ENCODE data around the gene MXRA8. TPM values are rescaled to one million over a fixed set of nuclear protein-coding genes. Genes with fewer than 3 reads are reported as not detected.
A peak's percentile ranks its signal among the peaks of the same experiment; 100 is the strongest.

The MXRA8 gene
- total RNA-seq, 1 donor from 2014 or later = 60.0 TPM

DNA sequence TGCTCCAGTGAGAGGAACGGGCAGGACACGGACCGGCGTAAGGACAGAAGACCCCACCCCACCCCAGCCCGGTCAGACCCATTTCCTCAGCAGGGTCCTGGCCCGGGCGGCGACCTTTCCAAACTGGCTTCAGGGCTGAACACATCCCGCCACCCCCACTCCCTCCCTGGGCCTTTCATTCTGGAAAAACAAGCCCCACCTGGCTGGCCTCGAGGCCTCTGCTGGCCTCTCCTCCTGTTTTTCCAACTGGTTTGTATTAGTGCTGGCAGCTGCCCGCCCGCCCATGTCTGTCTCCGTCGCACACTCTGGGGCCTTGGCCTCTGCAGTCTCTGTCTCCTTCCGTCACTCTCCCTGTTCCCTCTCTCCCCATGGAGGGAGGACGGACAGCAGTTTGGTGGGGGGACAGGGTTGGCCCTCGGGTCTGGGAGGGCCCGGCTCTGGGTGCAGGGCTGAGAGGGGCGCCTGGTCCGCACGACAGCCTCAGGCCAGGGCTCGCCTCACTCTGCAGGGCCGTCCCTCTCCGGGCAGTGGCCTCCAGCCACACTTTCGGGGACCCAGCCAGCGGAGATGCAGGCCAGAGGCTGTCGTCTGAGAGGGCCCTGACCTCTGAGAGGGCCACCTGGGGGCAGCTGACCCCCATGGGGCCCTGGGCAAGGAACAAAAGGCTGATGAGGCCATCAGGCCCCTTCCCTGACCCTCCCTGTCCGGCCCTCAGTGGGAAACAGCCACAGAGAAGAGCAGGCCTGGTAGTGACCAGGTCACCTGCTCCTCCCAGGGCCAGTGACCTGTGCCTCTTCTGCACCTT lies 1.5 kb upstream of the MXRA8 start:
- Histone ChIP-seq H3K27me3 (ENCODE audit: control insufficient read depth in 3 of 3, insufficient read depth in 3 of 3, low read length in 3 of 3) (peaks cover 0 to 47% (median 16%) of the 10 kb centered on the region in 3 donors), H3K36me3 (ENCODE audit: control insufficient read depth in 3 of 3, insufficient read depth in 3 of 3, low read length in 3 of 3) (no peaks in the 10 kb centered on the region), H3K9ac (ENCODE audit: low read depth in 1 of 3, low read length in 3 of 3) (peak overlapping the region; percentile 6 to 57 (median 57)), H3K27ac (ENCODE audit: low read depth, low read length) (peak overlapping the region; percentile 77), H3K4me3 (ENCODE audit: low read length in 3 of 3) (no peak overlapping the region), H3K9me3 (ENCODE audit: control insufficient read depth in 3 of 3, low read length in 3 of 3) (no peaks in the 10 kb centered on the region), H3K4me1 (ENCODE audit: control insufficient read depth in 3 of 3, insufficient read depth in 3 of 3, low read length in 3 of 3) (peaks cover 28 to 50% (median 38%) of the 10 kb centered on the region in 3 donors)

DNA sequence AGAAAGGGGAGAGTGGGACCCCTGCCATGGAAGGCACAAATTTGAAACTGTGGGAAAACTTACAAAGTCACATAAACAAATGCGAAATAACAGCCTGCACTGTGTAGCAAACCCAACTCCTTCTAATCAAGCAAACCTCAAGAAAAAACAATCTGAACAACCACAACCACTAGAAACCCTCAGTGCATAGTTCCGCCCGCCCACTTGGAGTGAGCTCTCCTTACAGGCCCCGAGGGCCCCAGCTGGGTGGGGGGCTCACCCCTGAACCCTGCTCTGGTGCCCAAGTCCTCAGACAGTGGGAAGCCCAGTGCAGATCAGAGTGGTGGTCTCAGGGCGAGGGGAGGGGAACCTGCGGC lies 931 bp upstream of the MXRA8 start:
- H3K27ac ChIP-seq (ENCODE audit: low read depth, low read length) = peak overlapping the region; percentile 77
- no peaks in the 10 kb centered on the region for H3K9me3 ChIP-seq (ENCODE audit: control insufficient read depth in 3 of 3, low read length in 3 of 3)
- H3K27me3 ChIP-seq (ENCODE audit: control insufficient read depth in 3 of 3, insufficient read depth in 3 of 3, low read length in 3 of 3) = peaks cover 0 to 53% (median 20%) of the 10 kb centered on the region in 3 donors
- H3K4me3 ChIP-seq (ENCODE audit: low read length in 3 of 3) = no peak overlapping the region
- peaks cover 31 to 50% (median 38%) of the 10 kb centered on the region in 3 donors for H3K4me1 ChIP-seq (ENCODE audit: control insufficient read depth in 3 of 3, insufficient read depth in 3 of 3, low read length in 3 of 3)
- no peaks in the 10 kb centered on the region for H3K36me3 ChIP-seq (ENCODE audit: control insufficient read depth in 3 of 3, insufficient read depth in 3 of 3, low read length in 3 of 3)
- H3K9ac ChIP-seq (ENCODE audit: low read depth in 1 of 3, low read length in 3 of 3) = peak overlapping the region; percentile 32 to 79 (median 33)

DNA sequence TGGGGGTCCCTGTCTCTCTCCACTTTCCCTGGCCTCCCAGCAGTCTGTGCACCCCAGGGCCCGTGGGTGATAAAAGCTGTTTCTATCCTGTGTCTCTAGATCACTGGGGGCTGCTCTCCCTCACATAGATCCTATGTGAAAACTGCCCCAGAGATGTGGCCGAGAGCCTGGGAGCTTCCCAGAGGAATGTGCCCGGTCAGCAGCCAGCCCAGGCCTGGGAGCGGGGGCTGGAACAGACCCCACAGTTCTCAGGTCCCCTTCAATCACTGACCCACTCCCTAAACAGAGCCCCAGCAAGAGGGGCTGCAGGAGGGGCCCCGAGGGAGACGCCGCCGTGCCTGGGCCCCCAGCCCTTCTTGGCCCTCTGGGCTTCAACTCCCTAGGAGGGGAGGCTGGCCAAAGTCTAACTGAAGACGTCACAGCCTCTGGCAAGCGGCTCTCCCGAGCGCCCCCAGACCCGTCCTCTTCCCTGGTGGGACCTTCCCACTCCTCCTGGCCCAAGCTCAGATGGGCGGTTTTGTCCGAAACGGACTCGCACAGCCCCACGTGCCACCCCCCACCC lies 403 bp downstream of the MXRA8 start:
- peak overlapping the region; percentile 37 to 69 (median 56) for H3K4me3 ChIP-seq (ENCODE audit: low read length in 3 of 3)
- H3K27me3 ChIP-seq (ENCODE audit: control insufficient read depth in 3 of 3, insufficient read depth in 3 of 3, low read length in 3 of 3) = peaks cover 0 to 64% (median 32%) of the 10 kb centered on the region in 3 donors
- H3K4me1 ChIP-seq (ENCODE audit: control insufficient read depth in 3 of 3, insufficient read depth in 3 of 3, low read length in 3 of 3) = peaks cover 39 to 54% (median 46%) of the 10 kb centered on the region in 3 donors
- H3K36me3 ChIP-seq (ENCODE audit: control insufficient read depth in 3 of 3, insufficient read depth in 3 of 3, low read length in 3 of 3) = peaks cover 0 to 2% (median 0%) of the 10 kb centered on the region in 3 donors
- H3K27ac ChIP-seq (ENCODE audit: low read depth, low read length) = peak overlapping the region; percentile 77
- H3K9ac ChIP-seq (ENCODE audit: low read depth in 1 of 3, low read length in 3 of 3) = peak overlapping the region; percentile 62 to 79 (median 74)
- no peaks in the 10 kb centered on the region for H3K9me3 ChIP-seq (ENCODE audit: control insufficient read depth in 3 of 3, low read length in 3 of 3)

DNA sequence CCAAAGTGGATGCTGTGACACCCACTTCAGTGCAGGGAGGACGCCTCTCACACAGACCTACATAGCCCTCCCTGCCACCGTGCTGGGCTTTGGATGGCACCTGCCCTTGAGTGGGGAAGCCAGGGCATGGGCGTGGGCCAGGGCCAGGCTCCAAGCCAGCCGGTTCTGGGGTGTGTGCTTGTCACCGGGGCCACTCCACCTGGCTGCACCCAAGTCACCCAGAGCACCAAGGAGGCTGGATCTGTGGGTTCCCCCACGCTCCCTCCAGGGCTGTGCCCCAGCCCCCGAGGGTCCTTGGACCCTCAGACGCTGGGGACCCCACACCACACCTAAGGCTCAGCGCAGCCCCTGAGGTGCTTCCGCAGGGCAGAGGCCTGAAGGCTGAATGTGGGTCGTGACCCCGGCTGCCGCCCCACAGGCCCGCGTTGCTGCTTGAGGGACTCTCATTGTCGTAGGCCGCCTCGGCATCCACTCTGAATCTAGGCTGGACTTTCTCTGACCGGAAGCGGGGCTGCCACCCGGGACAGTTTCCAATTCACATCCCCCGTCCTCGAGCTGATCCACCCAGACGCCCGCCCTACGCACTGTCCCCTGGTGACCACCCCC lies 1.5 kb downstream of the MXRA8 start:
- Histone ChIP-seq H3K36me3 (ENCODE audit: control insufficient read depth in 3 of 3, insufficient read depth in 3 of 3, low read length in 3 of 3) (peaks cover 0 to 2% (median 0%) of the 10 kb centered on the region in 3 donors), H3K9ac (ENCODE audit: low read depth in 1 of 3, low read length in 3 of 3) (peak overlapping the region; percentile 45 to 74 (median 72)), H3K27ac (ENCODE audit: low read depth, low read length) (peak overlapping the region; percentile 77), H3K4me3 (ENCODE audit: low read length in 3 of 3) (peak overlapping the region; percentile 52 to 69 (median 61)), H3K4me1 (ENCODE audit: control insufficient read depth in 3 of 3, insufficient read depth in 3 of 3, low read length in 3 of 3) (peaks cover 45 to 61% (median 53%) of the 10 kb centered on the region in 3 donors), H3K27me3 (ENCODE audit: control insufficient read depth in 3 of 3, insufficient read depth in 3 of 3, low read length in 3 of 3) (peaks cover 0 to 65% (median 32%) of the 10 kb centered on the region in 3 donors), H3K9me3 (ENCODE audit: control insufficient read depth in 3 of 3, low read length in 3 of 3) (no peaks in the 10 kb centered on the region)

DNA sequence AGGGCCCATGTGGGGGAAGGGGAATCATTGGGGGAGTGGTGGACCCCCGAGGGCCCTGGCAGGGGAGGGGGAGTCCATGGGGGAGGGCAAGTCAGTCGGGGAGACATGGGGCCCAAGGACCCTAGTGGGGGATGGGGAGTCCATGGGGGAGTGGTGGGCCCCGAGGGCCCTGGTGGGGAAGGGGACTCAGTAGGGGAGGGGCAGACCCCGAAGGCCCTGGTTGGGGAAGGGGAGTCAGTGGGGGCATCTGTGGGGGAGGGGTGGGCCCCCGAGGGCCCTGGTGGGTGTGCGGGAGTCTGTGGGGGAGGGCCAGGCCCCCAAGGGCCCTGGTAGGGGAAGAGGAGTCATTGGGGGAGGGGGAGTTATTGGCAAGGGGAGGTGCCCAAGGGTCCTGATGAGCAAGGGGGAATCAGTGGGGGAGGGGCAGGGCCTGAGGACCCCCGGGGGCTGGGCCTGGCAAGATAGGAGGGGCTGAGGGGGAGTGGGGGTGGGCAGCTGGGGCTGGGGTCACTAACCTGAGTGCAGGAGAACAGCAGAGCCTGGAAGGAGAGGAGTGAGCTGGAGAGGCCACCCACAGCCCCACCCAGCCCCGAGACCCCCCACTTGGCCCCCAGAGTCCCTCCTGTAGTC lies 2.1 kb downstream of the MXRA8 start:
- no peak overlapping the region for H3K9ac ChIP-seq (ENCODE audit: low read depth in 1 of 3, low read length in 3 of 3)
- peak overlapping the region; percentile 52 to 69 (median 61) for H3K4me3 ChIP-seq (ENCODE audit: low read length in 3 of 3)
- H3K27me3 ChIP-seq (ENCODE audit: control insufficient read depth in 3 of 3, insufficient read depth in 3 of 3, low read length in 3 of 3) = peaks cover 0 to 59% (median 32%) of the 10 kb centered on the region in 3 donors
- peaks cover 0 to 2% (median 0%) of the 10 kb centered on the region in 3 donors for H3K36me3 ChIP-seq (ENCODE audit: control insufficient read depth in 3 of 3, insufficient read depth in 3 of 3, low read length in 3 of 3)
- H3K9me3 ChIP-seq (ENCODE audit: control insufficient read depth in 3 of 3, low read length in 3 of 3) = no peaks in the 10 kb centered on the region
- H3K27ac ChIP-seq (ENCODE audit: low read depth, low read length) = no peak overlapping the region
- H3K4me1 ChIP-seq (ENCODE audit: control insufficient read depth in 3 of 3, insufficient read depth in 3 of 3, low read length in 3 of 3) = peaks cover 50 to 61% (median 53%) of the 10 kb centered on the region in 3 donors

DNA sequence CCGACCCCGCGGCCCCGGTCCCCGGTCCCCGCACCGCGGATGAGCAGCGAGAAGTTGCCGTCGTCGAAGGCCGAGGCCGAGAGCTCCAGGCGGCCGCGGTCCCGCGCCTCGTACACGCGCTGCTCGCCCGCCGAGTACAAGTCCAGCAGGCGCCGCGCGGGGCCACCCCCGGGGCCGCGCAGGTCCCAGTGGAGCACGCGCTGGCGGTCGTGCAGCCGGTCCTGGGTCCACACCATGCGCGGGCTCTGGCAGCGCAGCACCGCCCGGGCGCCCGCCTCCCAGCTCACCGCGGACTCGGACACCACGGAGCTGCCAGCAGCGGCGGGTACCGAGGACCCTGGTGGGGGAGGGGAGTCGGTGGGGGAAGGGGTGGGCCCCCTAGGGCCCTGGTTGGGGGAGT lies 2.9 kb downstream of the MXRA8 start:
- no peak overlapping the region for H3K4me3 ChIP-seq (ENCODE audit: low read length in 3 of 3)
- H3K36me3 ChIP-seq (ENCODE audit: control insufficient read depth in 3 of 3, insufficient read depth in 3 of 3, low read length in 3 of 3) = peaks cover 0 to 2% (median 0%) of the 10 kb centered on the region in 3 donors
- H3K9ac ChIP-seq (ENCODE audit: low read depth in 1 of 3, low read length in 3 of 3) = no peak overlapping the region
- H3K27ac ChIP-seq (ENCODE audit: low read depth, low read length) = no peak overlapping the region
- H3K27me3 ChIP-seq (ENCODE audit: control insufficient read depth in 3 of 3, insufficient read depth in 3 of 3, low read length in 3 of 3) = peaks cover 0 to 50% (median 26%) of the 10 kb centered on the region in 3 donors
- H3K9me3 ChIP-seq (ENCODE audit: control insufficient read depth in 3 of 3, low read length in 3 of 3) = no peaks in the 10 kb centered on the region
- peaks cover 41 to 53% (median 45%) of the 10 kb centered on the region in 3 donors for H3K4me1 ChIP-seq (ENCODE audit: control insufficient read depth in 3 of 3, insufficient read depth in 3 of 3, low read length in 3 of 3)

DNA sequence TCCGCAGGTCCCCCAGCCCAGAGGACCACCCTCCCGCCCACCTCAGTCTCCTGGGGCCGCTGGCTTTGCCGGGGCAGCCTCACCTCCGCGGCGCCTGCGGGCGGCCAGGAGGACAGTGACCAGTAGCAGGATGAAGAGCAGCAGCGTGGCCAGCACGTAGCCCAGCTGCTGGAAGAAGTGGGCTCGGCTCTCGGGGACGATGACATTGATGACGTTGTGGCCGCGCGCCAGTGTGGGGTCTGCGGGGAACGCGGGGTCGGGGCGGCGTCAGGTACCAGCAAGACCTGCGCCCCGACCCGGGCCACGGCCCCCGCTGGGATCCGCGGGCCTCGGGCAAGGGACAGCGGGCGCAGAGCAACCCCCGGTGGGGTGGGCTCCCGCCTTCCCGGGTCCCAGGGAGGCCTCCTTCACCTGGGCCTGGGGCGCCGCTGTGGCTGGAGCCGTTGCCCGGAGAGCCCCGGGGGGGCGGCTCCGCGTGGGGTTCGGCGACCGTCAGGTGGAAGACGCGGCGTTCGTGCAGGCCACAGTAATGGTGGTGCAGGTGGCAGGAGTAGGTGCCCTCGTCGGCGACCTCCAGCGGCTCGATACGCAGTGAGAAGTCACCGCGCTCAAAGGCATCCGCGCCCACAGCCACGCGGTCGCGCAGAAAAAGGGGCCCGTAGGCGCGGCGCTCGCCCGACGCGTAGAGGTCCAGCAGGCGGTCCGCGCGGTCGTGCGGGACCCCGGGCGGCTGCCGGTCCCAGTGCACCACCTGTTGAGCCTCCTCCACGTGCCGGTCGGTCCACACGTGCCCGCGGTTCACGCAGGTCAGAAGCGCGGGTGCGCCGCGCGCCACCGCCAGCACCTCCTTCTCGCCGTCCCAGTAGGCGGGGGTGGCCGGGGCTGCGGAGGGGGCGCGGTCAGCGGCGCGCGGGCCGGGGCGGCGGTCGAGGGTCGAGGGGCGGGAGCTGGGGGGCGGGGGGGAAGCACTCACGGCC lies 3.8 kb downstream of the MXRA8 start:
- Histone ChIP-seq H3K4me1 (ENCODE audit: control insufficient read depth in 3 of 3, insufficient read depth in 3 of 3, low read length in 3 of 3) (peaks cover 35 to 45% (median 38%) of the 10 kb centered on the region in 3 donors), H3K27me3 (ENCODE audit: control insufficient read depth in 3 of 3, insufficient read depth in 3 of 3, low read length in 3 of 3) (peaks cover 0 to 47% (median 26%) of the 10 kb centered on the region in 3 donors), H3K4me3 (ENCODE audit: low read length in 3 of 3) (no peak overlapping the region), H3K36me3 (ENCODE audit: control insufficient read depth in 3 of 3, insufficient read depth in 3 of 3, low read length in 3 of 3) (peaks cover 0 to 2% (median 0%) of the 10 kb centered on the region in 3 donors), H3K27ac (ENCODE audit: low read depth, low read length) (no peak overlapping the region), H3K9me3 (ENCODE audit: control insufficient read depth in 3 of 3, low read length in 3 of 3) (no peaks in the 10 kb centered on the region), H3K9ac (ENCODE audit: low read depth in 1 of 3, low read length in 3 of 3) (no peak overlapping the region)

DNA sequence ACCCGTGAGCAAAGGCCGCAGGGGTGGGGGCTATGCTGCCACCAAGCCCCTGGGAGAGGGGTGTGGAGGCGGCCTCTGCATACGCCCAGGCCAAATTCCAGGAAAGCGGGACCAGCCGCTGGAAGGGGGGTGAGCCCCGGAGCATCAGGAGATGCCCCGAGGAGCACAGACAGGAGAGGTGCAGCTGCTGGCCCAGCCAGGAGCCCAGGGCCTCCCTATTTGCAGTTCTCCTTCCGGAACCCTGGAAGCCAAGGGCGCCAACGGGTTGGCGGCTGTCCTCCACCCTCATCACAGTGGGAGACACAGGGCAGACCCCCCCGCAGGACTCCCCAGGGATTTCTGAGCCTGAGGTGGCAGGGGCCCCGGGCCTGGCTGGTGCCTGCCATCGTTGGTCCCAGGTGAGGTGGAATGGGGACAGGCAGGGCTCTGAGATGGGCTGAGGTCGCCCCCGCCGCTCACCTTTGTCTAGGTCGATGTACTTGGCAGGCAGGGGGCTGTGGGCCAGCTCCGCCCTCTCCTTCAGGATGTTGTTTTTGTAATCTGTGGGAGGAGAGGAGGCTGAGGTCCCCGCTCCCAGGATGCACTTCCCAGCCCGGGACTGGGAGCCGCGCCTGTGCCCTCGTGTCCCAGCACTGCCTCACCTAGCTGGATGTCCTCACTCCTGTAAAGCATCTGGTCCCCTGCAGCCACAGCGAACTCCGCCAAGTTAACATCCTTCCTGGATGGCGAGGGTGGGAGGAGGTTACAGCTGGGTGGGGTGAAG lies 4.8 kb downstream of the MXRA8 start:
- H3K9me3 ChIP-seq (ENCODE audit: control insufficient read depth in 3 of 3, low read length in 3 of 3) = no peaks in the 10 kb centered on the region
- peaks cover 0 to 2% (median 0%) of the 10 kb centered on the region in 3 donors for H3K36me3 ChIP-seq (ENCODE audit: control insufficient read depth in 3 of 3, insufficient read depth in 3 of 3, low read length in 3 of 3)
- H3K27me3 ChIP-seq (ENCODE audit: control insufficient read depth in 3 of 3, insufficient read depth in 3 of 3, low read length in 3 of 3) = peaks cover 0 to 38% (median 24%) of the 10 kb centered on the region in 3 donors
- H3K9ac ChIP-seq (ENCODE audit: low read depth in 1 of 3, low read length in 3 of 3) = peak overlapping the region in 1 of 3 donors; percentile 45
- H3K4me1 ChIP-seq (ENCODE audit: control insufficient read depth in 3 of 3, insufficient read depth in 3 of 3, low read length in 3 of 3) = peaks cover 31 to 35% (median 33%) of the 10 kb centered on the region in 3 donors
- no peak overlapping the region for H3K27ac ChIP-seq (ENCODE audit: low read depth, low read length)
- no peak overlapping the region for H3K4me3 ChIP-seq (ENCODE audit: low read length in 3 of 3)
